Stomach (tissue), 9 donors: Measurements from ENCODE around the gene LRP1B. TPM values are rescaled to one million over a fixed set of nuclear protein-coding genes. Genes with fewer than 3 reads are reported as not detected.

ENCODE experiments used
- DNase-seq, 2 donors: peaks; one replicate each; pipeline versions ENCODE4 v3.0.0 to v3.0.0-alpha.2; 2013 to 2019
- H3K27ac ChIP-seq, 5 donors: fragments of 200-600 bp in 4 of 5; sonication (generic) in 4 of 5; one replicate each; pipeline ENCODE4 v1.5.1; 2013 to 2019; ENCODE audit warnings: mild to moderate bottlenecking in 1 of 5, moderate library complexity in 1 of 5
- H3K27me3 ChIP-seq, 3 donors: fragments of 200-600 bp; sonication (generic); one replicate each; pipeline ENCODE4 v1.5.1; 2017 to 2019; ENCODE audit warnings: mixed run types in 1 of 3
- H3K36me3 ChIP-seq, 4 donors: fragments of 200-600 bp; sonication (generic); 1 replicate in 3 of 4; 2 replicates in 1 of 4; pipeline ENCODE4 v1.5.1; 2016 to 2019
- H3K4me1 ChIP-seq, 4 donors: fragments of 200-600 bp; sonication (generic); one replicate each; pipeline ENCODE4 v1.5.1; 2016 to 2019
- H3K4me3 ChIP-seq, 4 donors: fragments of 200-600 bp; sonication (generic) in 3 of 4; one replicate each; pipeline ENCODE4 v1.5.1; 2016 to 2019; ENCODE audit warnings: mild to moderate bottlenecking in 1 of 4
- H3K9me3 ChIP-seq, 4 donors: fragments of 200-600 bp; sonication (generic); one replicate each; pipeline ENCODE4 v1.5.1; 2016 to 2019
- EP300 ChIP-seq: sonication (generic); formaldehyde crosslinking; IDR thresholded peaks from one replicate; pipeline ENCODE4 v1.6.1; 2017; ENCODE audit warnings: antibody characterized with exemption
- POLR2A ChIP-seq, 4 donors: fragments of 450-650 bp; IDR thresholded peaks; one replicate each; pipeline ENCODE4 v1.6.1; 2016; ENCODE audit warnings: antibody characterized with exemption in 4 of 4, control low read depth in 2 of 4, mild to moderate bottlenecking in 1 of 4, moderate library complexity in 1 of 4
- POLR2AphosphoS5 ChIP-seq, 3 donors: sonication (generic); formaldehyde crosslinking; IDR thresholded peaks; one replicate each; pipeline ENCODE4 v1.6.1; 2016; ENCODE audit warnings: antibody characterized with exemption in 3 of 3
- WGBS, 5 donors: extraction: QIAGEN DNeasy Blood & Tissue Kit in 3 of 5; methylation state at CpG; one replicate each; pipeline versions ENCODE4 v1.1.5 to v1.1.7; 2013 to 2018; 5-methylcytosine and 5-hydroxymethylcytosine counted together
- intact Hi-C: fragments of 100-400 bp; cut with DNase I; formaldehyde crosslinking; loops from one replicate; pipeline ENCODE4 v1.15.1; 2023; ENCODE audit warnings: low total_unique reads
- polyA plus RNA-seq, 3 donors: library from polyadenylated mRNA; stranded (reverse); fragments of 200-250 nt; gene quantifications; one replicate each; pipeline ENCODE4 v1.2.3, GENCODE V29; 2013
- total RNA-seq, 5 donors: library from RNA; depleted of rRNA; stranded (reverse); fragments of >200 nt; gene quantifications; one replicate each; pipeline versions ENCODE4 v1.1.0 to v1.2.3, GENCODE V29; 2014 to 2016
- TF ChIP-seq, protein P1 (sequence below), 7 experiments: fragments of 450-650 bp in 4 of 7; fragments of 200-600 bp in 3 of 7; sonication (generic) in 3 of 7; IDR thresholded peaks; one replicate each; pipeline ENCODE4 v1.5.1; 2016 to 2019; ENCODE audit warnings: antibody characterized with exemption in 7 of 7, control low read depth in 2 of 7, mild to moderate bottlenecking in 1 of 7
- donor health status: healthy with polysubstance abuse.
- donor health status: Bipolar disorder and iron deficiency.
- donor health status: healthy.

Gene LRP1B
- total and polyA plus RNA-seq, 8 donors, result under 0.01 to 9.0 (median 0.38) TPM

DNA sequence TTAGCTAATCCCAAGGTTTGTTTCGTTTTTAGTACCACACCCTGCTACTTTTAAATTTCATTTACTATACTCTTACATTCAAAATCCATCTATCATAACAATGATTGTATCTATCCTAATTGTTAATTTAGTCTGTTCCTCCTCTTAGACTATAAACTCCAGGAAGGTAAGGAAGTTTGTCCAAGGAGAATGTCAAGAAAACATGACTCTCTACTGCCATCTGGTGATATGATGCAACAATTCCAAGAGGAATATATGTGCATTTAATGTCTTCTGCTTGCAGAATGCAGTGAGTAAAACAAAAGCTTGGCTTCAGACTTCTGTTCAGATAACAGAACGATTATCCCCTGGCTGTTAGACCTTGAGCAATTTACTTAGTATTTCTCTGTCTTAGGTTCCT lies 1267.1 kb downstream of the LRP1B start:
- no peak overlapping the region for H3K27ac ChIP-seq
- DNase-seq, result peak in 1 of 2 donors; percentile 62
- no peaks in the 10 kb centered on the region for H3K36me3 ChIP-seq
- TF ChIP-seq, protein P1, sequence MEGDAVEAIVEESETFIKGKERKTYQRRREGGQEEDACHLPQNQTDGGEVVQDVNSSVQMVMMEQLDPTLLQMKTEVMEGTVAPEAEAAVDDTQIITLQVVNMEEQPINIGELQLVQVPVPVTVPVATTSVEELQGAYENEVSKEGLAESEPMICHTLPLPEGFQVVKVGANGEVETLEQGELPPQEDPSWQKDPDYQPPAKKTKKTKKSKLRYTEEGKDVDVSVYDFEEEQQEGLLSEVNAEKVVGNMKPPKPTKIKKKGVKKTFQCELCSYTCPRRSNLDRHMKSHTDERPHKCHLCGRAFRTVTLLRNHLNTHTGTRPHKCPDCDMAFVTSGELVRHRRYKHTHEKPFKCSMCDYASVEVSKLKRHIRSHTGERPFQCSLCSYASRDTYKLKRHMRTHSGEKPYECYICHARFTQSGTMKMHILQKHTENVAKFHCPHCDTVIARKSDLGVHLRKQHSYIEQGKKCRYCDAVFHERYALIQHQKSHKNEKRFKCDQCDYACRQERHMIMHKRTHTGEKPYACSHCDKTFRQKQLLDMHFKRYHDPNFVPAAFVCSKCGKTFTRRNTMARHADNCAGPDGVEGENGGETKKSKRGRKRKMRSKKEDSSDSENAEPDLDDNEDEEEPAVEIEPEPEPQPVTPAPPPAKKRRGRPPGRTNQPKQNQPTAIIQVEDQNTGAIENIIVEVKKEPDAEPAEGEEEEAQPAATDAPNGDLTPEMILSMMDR (IDR thresholded peaks at IDR 0.05), result peak in 4 of 7 experiments; percentile 18 to 45 (median 28)
- no peak for TF ChIP-seq EP300
- H3K4me1 ChIP-seq, result no peaks in the 10 kb centered on the region
- intact Hi-C loops, result no loop called here
- no peaks in the 10 kb centered on the region for H3K27me3 ChIP-seq
- no peak overlapping the region for H3K4me3 ChIP-seq
- peaks cover 0 to 2% (median 0%) of the 10 kb centered on the region in 4 donors for H3K9me3 ChIP-seq
- 48 to 57% (median 52%) methylated on average over 2 of the region's 2 CpGs for WGBS, 5 donors

DNA sequence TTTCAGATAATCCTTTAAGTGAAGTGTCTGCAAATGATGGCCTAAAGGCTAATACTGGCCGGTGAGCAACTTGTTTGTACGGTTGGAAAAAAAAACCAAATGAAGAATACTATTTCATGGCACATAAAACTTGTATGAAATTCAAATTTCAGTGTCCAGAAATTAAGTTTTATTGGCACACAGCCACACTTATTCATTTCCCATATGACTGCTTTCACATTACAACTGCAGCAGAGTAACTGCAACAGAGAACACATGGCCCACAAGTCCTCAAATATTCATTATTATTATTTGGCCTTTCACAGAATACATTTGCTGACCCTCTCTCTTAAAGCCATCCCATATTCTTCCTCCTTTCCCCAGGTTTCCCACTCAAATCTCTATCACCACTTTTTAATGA lies 1268.6 kb downstream of the LRP1B start:
- H3K4me3 ChIP-seq, result no peak overlapping the region
- no peaks in the 10 kb centered on the region for H3K4me1 ChIP-seq
- 44 to 90% (median 67%) methylated on average over 2 of the region's 2 CpGs for WGBS, 5 donors
- no peaks in the 10 kb centered on the region for H3K36me3 ChIP-seq
- H3K27me3 ChIP-seq, result no peaks in the 10 kb centered on the region
- DNase-seq, result no peak
- TF ChIP-seq EP300 (no peak), POLR2A (IDR thresholded peaks at IDR 0.05) (no peak), POLR2AphosphoS5 (IDR thresholded peaks at IDR 0.05) (no peak)
- TF ChIP-seq, protein P1 (IDR thresholded peaks at IDR 0.05), result no peak
- intact Hi-C loops, result no loop called here
- no peak overlapping the region for H3K27ac ChIP-seq
- no peaks in the 10 kb centered on the region for H3K9me3 ChIP-seq

DNA sequence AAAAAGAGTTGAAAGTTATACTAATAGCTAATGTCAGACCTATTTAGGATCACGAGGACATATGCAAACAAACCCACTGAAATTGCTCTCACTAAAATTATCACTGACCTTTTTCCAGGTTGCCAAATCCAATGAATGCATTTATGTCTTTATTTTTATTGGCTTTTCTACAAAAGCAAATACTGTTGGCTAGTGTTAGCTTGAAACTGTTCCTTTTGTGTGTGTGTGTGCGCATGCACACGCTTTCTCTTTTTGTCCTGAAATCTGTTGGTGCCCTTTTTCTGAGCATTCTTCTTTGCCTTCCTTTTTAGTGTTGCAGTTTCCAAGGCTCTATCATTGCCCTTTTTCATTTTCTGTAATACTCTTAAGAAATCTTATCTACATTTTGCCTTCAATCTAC lies 1269.2 kb downstream of the LRP1B start:
- intact Hi-C loops, result no loop called here
- H3K4me3 ChIP-seq, result no peak overlapping the region
- WGBS, 5 donors, result 32 to 68% (median 38%) methylated on average over 3 of the region's 3 CpGs
- TF ChIP-seq EP300 (no peak), POLR2A (IDR thresholded peaks at IDR 0.05) (no peak), POLR2AphosphoS5 (IDR thresholded peaks at IDR 0.05) (no peak)
- TF ChIP-seq, protein P1 (IDR thresholded peaks at IDR 0.05), result no peak
- H3K9me3 ChIP-seq, result no peaks in the 10 kb centered on the region
- no peaks in the 10 kb centered on the region for H3K4me1 ChIP-seq
- H3K36me3 ChIP-seq, result no peaks in the 10 kb centered on the region
- H3K27ac ChIP-seq, result no peak overlapping the region
- DNase-seq, result no peak
- no peaks in the 10 kb centered on the region for H3K27me3 ChIP-seq

DNA sequence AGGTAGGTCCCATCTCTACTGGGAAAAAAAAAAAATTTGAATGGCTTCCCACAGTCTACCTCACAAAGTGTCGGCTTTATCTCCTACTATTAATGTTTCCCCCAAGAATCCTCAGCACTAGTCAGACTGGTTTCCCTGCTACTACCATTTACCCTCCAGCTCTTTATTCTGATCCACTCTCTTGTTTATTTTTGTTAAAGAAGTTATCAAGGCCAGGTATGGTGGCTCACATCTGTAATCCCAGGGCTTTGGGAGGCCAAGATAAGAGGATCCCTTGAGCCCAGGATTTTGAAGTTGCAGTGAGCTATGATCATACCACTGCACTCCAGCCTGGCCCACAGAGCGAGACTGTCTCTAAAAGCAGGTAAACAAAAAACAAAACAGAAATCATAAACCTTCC lies 1275.3 kb downstream of the LRP1B start:
- TF ChIP-seq, protein P1 (IDR thresholded peaks at IDR 0.05), result no peak
- TF ChIP-seq POLR2A (IDR thresholded peaks at IDR 0.05) (no peak), EP300 (no peak), POLR2AphosphoS5 (IDR thresholded peaks at IDR 0.05) (no peak)
- H3K36me3 ChIP-seq, result no peaks in the 10 kb centered on the region
- no peak for DNase-seq
- intact Hi-C loops, result no loop called here
- H3K9me3 ChIP-seq, result no peaks in the 10 kb centered on the region
- H3K27ac ChIP-seq, result no peak overlapping the region
- H3K27me3 ChIP-seq, result no peaks in the 10 kb centered on the region
- H3K4me3 ChIP-seq, result no peak overlapping the region
- WGBS, 5 donors, result 64 to 83% (median 79%) methylated on average over 2 of the region's 2 CpGs
- H3K4me1 ChIP-seq, result no peaks in the 10 kb centered on the region
